ENCODE measurements around the gene GRB10.

GRB10 gene

DNA sequence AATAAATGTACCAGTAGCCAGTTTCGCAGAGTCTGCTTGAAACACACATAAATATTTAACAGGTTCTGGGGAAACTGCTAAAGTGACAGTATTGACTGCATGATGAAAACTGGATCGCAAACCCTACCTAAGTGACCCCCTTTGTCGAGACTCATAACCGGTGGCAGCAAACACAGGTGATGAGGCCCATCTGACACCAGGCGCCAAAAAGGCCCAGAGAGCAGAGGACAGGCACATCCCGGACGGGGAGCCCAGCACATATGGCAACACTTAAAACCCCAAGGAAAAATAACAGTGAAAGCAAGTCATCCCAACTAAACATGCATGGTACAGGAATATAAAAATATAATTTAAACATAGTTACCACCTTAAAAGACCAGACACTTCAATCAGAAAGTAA lies 62.4 kb downstream of the GRB10 start:
- Histone ChIP-seq H3K27me3 (ENCODE audit: control insufficient read depth, insufficient read depth, low read length) (no peaks in the 10 kb centered on the region), H3K4me2 (ENCODE audit: low read length) (no peak overlapping the region), H2AFZ (no peak overlapping the region), H3K9ac (no peak overlapping the region), H3K36me3 (ENCODE audit: control insufficient read depth, insufficient read depth, low read length) (no peaks in the 10 kb centered on the region), H3K9me3 (ENCODE audit: control insufficient read depth, low read length) (no peaks in the 10 kb centered on the region), H3K4me1 (no peaks in the 10 kb centered on the region), H3K79me2 (peaks cover 14% of the 10 kb centered on the region), H3K27ac (no peak overlapping the region), H3K4me3 (ENCODE audit: low read depth, low read length) (no peak overlapping the region)
- TF ChIP-seq, protein P1, sequence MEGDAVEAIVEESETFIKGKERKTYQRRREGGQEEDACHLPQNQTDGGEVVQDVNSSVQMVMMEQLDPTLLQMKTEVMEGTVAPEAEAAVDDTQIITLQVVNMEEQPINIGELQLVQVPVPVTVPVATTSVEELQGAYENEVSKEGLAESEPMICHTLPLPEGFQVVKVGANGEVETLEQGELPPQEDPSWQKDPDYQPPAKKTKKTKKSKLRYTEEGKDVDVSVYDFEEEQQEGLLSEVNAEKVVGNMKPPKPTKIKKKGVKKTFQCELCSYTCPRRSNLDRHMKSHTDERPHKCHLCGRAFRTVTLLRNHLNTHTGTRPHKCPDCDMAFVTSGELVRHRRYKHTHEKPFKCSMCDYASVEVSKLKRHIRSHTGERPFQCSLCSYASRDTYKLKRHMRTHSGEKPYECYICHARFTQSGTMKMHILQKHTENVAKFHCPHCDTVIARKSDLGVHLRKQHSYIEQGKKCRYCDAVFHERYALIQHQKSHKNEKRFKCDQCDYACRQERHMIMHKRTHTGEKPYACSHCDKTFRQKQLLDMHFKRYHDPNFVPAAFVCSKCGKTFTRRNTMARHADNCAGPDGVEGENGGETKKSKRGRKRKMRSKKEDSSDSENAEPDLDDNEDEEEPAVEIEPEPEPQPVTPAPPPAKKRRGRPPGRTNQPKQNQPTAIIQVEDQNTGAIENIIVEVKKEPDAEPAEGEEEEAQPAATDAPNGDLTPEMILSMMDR (IDR thresholded peaks at IDR 0.05) = no peak

DNA sequence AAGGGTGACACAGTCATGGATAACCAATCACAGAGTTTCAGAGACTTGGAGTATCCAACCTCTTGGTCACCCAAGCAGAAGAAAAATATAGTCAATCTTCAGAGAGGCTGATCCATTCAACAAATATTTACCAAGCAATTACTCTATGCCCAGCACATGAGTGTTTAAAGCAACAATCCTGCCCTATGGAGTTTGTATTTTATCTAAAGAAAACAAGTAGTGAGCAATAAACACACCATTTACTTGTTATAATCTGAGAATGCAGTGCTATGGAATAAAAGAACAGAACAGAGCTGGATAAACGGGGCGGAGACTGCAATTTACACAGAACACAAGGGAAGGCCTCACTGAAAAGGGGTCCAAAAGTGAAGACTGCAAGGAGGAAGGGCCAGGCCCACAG lies 63.8 kb downstream of the GRB10 start:
- Histone ChIP-seq H3K4me2 (ENCODE audit: low read length) (no peak overlapping the region), H3K9me3 (ENCODE audit: control insufficient read depth, low read length) (no peaks in the 10 kb centered on the region), H3K36me3 (ENCODE audit: control insufficient read depth, insufficient read depth, low read length) (no peaks in the 10 kb centered on the region), H3K27me3 (ENCODE audit: control insufficient read depth, insufficient read depth, low read length) (no peaks in the 10 kb centered on the region), H3K4me3 (ENCODE audit: low read depth, low read length) (no peak overlapping the region), H3K9ac (no peak overlapping the region), H2AFZ (no peak overlapping the region), H3K79me2 (peaks cover 14% of the 10 kb centered on the region), H3K4me1 (no peaks in the 10 kb centered on the region), H3K27ac (no peak overlapping the region)
- TF ChIP-seq, protein P1 (IDR thresholded peaks at IDR 0.05) = no peak

DNA sequence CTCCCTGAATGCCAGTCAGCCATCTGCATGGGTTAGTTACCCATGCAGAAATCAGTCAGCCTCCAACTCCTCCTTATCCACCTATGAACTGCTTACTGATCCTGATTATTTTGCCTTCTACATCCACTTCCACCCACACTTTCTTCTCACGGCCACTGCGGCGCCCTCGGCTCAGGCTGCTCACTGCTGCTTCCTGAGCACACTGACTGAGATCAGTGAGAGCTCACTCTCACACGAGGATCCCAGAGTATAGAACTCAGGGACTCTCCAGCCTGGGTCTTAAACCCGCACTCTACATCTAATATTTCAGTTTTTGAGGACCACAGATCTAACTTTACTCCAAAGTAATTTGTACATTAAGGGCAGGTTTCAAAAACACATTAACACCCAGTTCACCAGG lies 64.4 kb downstream of the GRB10 start:
- Histone ChIP-seq H3K9ac (no peak overlapping the region), H3K27ac (no peak overlapping the region), H3K79me2 (peaks cover 9% of the 10 kb centered on the region), H3K27me3 (ENCODE audit: control insufficient read depth, insufficient read depth, low read length) (no peaks in the 10 kb centered on the region), H3K4me1 (no peaks in the 10 kb centered on the region), H3K4me3 (ENCODE audit: low read depth, low read length) (no peak overlapping the region), H3K9me3 (ENCODE audit: control insufficient read depth, low read length) (no peaks in the 10 kb centered on the region), H2AFZ (no peak overlapping the region), H3K36me3 (ENCODE audit: control insufficient read depth, insufficient read depth, low read length) (no peaks in the 10 kb centered on the region), H3K4me2 (ENCODE audit: low read length) (no peak overlapping the region)
- TF ChIP-seq, protein P1 (IDR thresholded peaks at IDR 0.05) = no peak

- no peak overlapping the region for H3K27ac ChIP-seq
- H3K79me2 ChIP-seq = peaks cover 8% of the 10 kb centered on the region
- H3K9me3 ChIP-seq (ENCODE audit: control insufficient read depth, low read length) = no peaks in the 10 kb centered on the region
- TF ChIP-seq, protein P1 (IDR thresholded peaks at IDR 0.05) = no peak
- H2AFZ ChIP-seq = no peak overlapping the region
- no peaks in the 10 kb centered on the region for H3K36me3 ChIP-seq (ENCODE audit: control insufficient read depth, insufficient read depth, low read length)
- no peak overlapping the region for H3K4me2 ChIP-seq (ENCODE audit: low read length)
- H3K4me1 ChIP-seq = no peaks in the 10 kb centered on the region
- no peak overlapping the region for H3K9ac ChIP-seq
- no peak overlapping the region for H3K4me3 ChIP-seq (ENCODE audit: low read depth, low read length)
- no peaks in the 10 kb centered on the region for H3K27me3 ChIP-seq (ENCODE audit: control insufficient read depth, insufficient read depth, low read length)
Measured at GRCh38 chr7:50717181-50717580, 65.5 kb downstream of the GRB10 start.

DNA sequence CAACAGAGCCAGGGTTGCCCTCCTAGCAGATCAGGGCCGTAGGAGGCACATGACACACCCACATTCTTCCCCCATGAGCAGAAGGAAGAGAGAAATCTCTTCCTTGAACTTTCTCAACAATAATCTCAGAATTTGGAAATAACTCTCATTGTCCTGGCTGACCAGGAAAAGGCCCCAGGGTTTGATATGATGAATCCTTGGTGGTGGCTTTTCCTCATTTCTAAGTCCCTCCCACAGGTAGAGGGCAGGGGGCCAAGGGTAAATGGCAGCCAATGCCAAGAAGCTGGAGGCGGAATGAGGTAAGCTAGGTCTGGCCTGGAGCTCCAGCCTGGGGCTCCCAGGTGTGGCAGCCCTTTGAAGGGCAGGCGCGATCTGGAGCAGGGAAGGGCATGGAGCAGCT lies 67.8 kb downstream of the GRB10 start:
- no peak overlapping the region for H3K9ac ChIP-seq
- H3K4me3 ChIP-seq (ENCODE audit: low read depth, low read length) = no peak overlapping the region
- H2AFZ ChIP-seq = no peak overlapping the region
- H3K79me2 ChIP-seq = peaks cover 8% of the 10 kb centered on the region
- no peaks in the 10 kb centered on the region for H3K9me3 ChIP-seq (ENCODE audit: control insufficient read depth, low read length)
- no peaks in the 10 kb centered on the region for H3K4me1 ChIP-seq
- no peaks in the 10 kb centered on the region for H3K36me3 ChIP-seq (ENCODE audit: control insufficient read depth, insufficient read depth, low read length)
- TF ChIP-seq, protein P1 (IDR thresholded peaks at IDR 0.05) = no peak
- H3K27ac ChIP-seq = no peak overlapping the region
- H3K4me2 ChIP-seq (ENCODE audit: low read length) = no peak overlapping the region
- no peaks in the 10 kb centered on the region for H3K27me3 ChIP-seq (ENCODE audit: control insufficient read depth, insufficient read depth, low read length)
